DOHH2 (cell line): ENCODE data around the gene IMMP1L.

Source experiments
- EZH2phosphoT487 ChIP-seq: fragments of 200-600 bp; sonication (generic); IDR thresholded peaks from 2 replicates; pipeline ENCODE4 v1.6.1; 2017; ENCODE audit warnings: borderline replicate concordance, mild to moderate bottlenecking, antibody characterized with exemption, low read length, moderate library complexity, mixed read lengths
- TF ChIP-seq, protein P1 (sequence below): fragments of 200-600 bp; sonication (generic); IDR thresholded peaks from one replicate; pipeline ENCODE4 v1.5.1; 2014; ENCODE audit warnings: antibody characterized with exemption, mild to moderate bottlenecking, low read depth, low read length; ENCODE audit not compliant: poor library complexity, severe bottlenecking

DNA sequence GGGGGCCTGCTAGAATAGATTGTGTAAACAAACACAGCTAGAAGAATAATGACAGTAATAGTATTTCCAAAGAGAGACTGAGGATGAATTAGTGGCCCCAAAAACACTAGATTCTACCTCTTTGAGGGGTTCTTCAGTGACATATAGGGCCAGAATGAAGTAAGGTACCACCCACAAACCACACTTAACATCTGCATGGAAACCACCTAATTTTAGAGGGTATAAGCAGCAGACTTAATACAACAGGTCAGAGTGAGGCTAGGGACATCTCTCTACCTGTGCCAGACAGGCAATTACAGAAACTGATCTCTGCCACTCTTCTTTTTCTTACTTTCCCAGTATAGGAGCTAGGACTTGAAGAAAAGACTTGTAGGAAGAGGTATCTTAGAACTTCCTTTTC lies 20.3 kb upstream of the IMMP1L start:
- TF ChIP-seq, protein P1, sequence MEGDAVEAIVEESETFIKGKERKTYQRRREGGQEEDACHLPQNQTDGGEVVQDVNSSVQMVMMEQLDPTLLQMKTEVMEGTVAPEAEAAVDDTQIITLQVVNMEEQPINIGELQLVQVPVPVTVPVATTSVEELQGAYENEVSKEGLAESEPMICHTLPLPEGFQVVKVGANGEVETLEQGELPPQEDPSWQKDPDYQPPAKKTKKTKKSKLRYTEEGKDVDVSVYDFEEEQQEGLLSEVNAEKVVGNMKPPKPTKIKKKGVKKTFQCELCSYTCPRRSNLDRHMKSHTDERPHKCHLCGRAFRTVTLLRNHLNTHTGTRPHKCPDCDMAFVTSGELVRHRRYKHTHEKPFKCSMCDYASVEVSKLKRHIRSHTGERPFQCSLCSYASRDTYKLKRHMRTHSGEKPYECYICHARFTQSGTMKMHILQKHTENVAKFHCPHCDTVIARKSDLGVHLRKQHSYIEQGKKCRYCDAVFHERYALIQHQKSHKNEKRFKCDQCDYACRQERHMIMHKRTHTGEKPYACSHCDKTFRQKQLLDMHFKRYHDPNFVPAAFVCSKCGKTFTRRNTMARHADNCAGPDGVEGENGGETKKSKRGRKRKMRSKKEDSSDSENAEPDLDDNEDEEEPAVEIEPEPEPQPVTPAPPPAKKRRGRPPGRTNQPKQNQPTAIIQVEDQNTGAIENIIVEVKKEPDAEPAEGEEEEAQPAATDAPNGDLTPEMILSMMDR: no peak
- TF ChIP-seq EZH2phosphoT487: no peak
